Inflammatory macrophage (primary cell): ENCODE results near the gene TGM5.
A peak's percentile ranks its signal among the peaks of the same experiment; 100 is the strongest.
"Not testable (repeated sequence)": the region's sequence is repeated elsewhere in the genome, so short reads cannot be mapped to it uniquely, and the experiment has no call there.

Experiments used
- DNase-seq, 2 donors: peaks; one replicate each; pipeline ENCODE4 v3.0.0-alpha.2; 2020 to 2022
- total RNA-seq, 18 experiments: gene quantifications; one replicate each; lab custom pipeline; 2026; ENCODE audit warnings: mixed read lengths in 6 of 18, inconsistent platforms in 2 of 18; lab: John Stamatoyannopoulos, UW

TGM5 gene
- 0 to 0.29 (median 0.04) reads per million in 18 experiments for total RNA-seq

GRCh38 chr15:43266834-43267233, at the start of gene TGM5:
TGM5 (minus strand) TSS chr15:43266928; CDS start chr15:43266849, 79 bp downstream.
- peak; percentile 5 to 28 for DNase-seq

- DNase-seq: no peak
Observed at GRCh38 chr15:43314171-43314570, 47.4 kb upstream of the TGM5 start.

- no peak for DNase-seq
Observed at GRCh38 chr15:43312378-43312777, 45.6 kb upstream of the TGM5 start.

- DNase-seq: peak in 1 of 2 donors; percentile 9
Observed at GRCh38 chr15:43302205-43302817, 35.6 kb upstream of the TGM5 start, which contains the start of gene TGM7. TGM7 (minus strand) TSS chr15:43302255.

- DNase-seq: no peak
Observed at GRCh38 chr15:43299884-43300283, 33.2 kb upstream of the TGM5 start.

- no peak for DNase-seq
Observed at GRCh38 chr15:43299411-43299810, 32.7 kb upstream of the TGM5 start.

- no peak for DNase-seq
Observed at GRCh38 chr15:43294091-43294706, 27.5 kb upstream of the TGM5 start.

- DNase-seq: no peak
Observed at GRCh38 chr15:43293432-43293831, 26.7 kb upstream of the TGM5 start.

GRCh38 chr15:43292375-43293078, 25.8 kb upstream of the TGM5 start:
- DNase-seq: no peak

- DNase-seq: not testable (repeated sequence)
Observed at GRCh38 chr15:43289656-43290055, 22.9 kb upstream of the TGM5 start.

- no peak for DNase-seq
Observed at GRCh38 chr15:43287254-43287653, 20.5 kb upstream of the TGM5 start.

GRCh38 chr15:43286074-43286473, 19.3 kb upstream of the TGM5 start:
- no peak for DNase-seq

GRCh38 chr15:43285609-43286037, 18.9 kb upstream of the TGM5 start:
- DNase-seq: peak; percentile 80 to 83

GRCh38 chr15:43283526-43283925, 16.8 kb upstream of the TGM5 start:
- no peak for DNase-seq

GRCh38 chr15:43281926-43282602, 15.3 kb upstream of the TGM5 start:
- DNase-seq: no peak

GRCh38 chr15:43280996-43281395, 14.3 kb upstream of the TGM5 start:
- DNase-seq: no peak

GRCh38 chr15:43279496-43279895, 12.8 kb upstream of the TGM5 start:
- DNase-seq: no peak

GRCh38 chr15:43278869-43279268, 12.1 kb upstream of the TGM5 start:
- no peak for DNase-seq

- no peak for DNase-seq
Observed at GRCh38 chr15:43277901-43278300, 11.2 kb upstream of the TGM5 start.

GRCh38 chr15:43277231-43277823, 10.6 kb upstream of the TGM5 start:
- DNase-seq: no peak

GRCh38 chr15:43276563-43277200, 10.0 kb upstream of the TGM5 start:
- DNase-seq: no peak
